ENCODE results near the gene MAGOH.
"Not testable (repeated sequence)": the region's sequence is repeated elsewhere in the genome, so short reads cannot be mapped to it uniquely, and the experiment has no call there.

MAGOH gene

GRCh38 chr1:53238197-53239155 is at the start of gene MAGOH:
TSS of gene MAGOH (minus strand) at chr1:53238518. CDS start at chr1:53238448, 70 bp downstream.
- DNase-seq (ENCODE audit: low read depth), result peak; percentile 97

- DNase-seq (ENCODE audit: low read depth), result no peak
Observed at GRCh38 chr1:53286955-53287354, 48.6 kb upstream of the MAGOH start.

DNA sequence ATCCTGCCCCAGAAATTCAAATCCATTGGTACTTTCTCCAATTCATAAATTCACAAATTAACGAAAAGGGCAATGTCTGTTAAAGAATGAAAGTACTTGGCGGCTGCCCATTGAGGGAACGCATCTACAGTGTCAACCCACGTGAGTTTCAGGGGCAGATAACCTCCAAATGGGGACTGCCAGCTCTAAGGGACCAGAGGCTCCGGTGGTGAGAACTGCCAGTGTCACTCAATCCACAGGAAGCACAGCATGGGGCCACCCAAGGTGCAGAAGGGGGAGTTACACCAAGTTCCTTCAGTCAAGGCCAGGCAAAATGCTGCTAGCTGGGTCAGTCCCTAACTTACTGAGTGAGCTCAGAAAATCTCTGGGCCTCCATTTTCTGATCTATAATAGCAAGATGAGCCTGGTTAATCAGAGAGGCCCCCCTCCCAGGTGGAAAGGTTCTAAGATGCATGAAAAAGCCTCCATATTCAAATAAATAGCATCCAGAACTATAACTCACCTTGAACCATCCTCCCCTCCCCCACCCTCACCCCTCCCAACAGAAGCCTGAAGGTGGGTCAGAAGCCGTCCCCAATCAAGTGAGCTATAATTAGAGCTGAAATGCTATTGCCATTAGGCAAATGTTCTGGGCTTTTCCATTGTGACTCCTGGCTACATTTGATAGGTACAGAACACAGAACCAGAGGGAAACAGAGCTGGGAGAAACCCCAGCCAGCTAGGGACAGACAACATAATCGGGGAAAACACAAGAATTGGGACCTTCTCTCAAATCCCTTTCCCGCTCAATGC is 47.8 kb upstream of the MAGOH start:
- no peak for DNase-seq (ENCODE audit: low read depth)

GRCh38 chr1:53285546-53285945 is 47.2 kb upstream of the MAGOH start:
- DNase-seq (ENCODE audit: low read depth), result no peak

DNA sequence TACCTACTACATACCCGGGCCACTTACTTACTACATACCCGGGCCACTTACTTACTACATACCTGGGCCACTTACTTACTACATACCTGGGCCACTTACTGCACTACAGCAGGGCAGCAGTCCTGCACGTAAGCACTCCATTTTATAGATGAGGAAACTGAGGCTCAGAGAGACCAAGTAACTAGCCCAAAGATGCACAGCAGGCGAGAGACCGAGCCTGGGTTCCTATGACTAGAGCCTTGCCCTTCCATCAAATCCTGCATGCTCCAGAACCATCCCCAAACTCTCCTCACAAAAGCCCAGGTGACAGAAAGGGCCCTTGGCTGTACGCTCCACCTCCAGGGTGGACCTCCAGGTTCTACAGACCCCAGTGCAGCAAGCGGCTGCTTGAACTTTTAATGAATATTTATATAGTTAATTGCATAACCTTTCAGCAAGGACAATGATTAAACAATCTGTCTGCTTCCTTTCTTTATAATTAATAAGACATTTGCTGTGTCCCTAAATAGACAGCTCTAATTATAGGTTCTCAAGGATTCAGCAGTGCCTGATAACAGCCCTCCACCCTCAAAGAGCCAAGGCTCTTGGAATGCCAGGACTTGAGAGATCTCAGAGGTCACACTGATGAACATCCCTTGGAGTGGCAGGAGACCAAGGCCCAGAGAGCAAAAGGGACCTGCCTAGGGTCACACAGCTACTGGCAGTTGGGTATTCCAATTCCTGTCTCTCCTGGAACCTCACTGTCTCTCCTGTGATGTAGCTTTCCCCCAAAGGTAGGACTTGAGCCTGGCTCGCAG is 46.1 kb upstream of the MAGOH start:
- no peak for DNase-seq (ENCODE audit: low read depth)

DNA sequence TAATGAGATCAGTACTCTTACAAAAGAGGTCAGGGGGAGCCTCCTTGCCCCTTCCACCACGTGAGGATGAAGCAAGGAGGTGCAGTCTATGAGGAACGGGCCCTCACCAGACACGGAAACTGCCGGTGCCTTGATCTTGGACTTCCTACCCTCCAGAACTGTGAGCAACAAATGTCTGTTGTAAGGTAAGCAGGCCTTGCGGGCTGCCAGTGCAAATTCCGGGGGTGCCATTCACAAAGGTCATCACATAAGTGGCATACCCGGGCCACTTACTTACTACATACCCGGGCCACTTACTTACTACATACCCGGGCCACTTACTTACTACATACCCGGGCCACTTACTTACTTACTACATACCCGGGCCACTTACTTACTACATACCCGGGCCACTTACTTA is 44.8 kb upstream of the MAGOH start:
- DNase-seq (ENCODE audit: low read depth), result not testable (repeated sequence)

- no peak for DNase-seq (ENCODE audit: low read depth)
Observed at GRCh38 chr1:53281133-53281532, 42.8 kb upstream of the MAGOH start.

- no peak for DNase-seq (ENCODE audit: low read depth)
Observed at GRCh38 chr1:53280496-53280895, 42.2 kb upstream of the MAGOH start.

- DNase-seq (ENCODE audit: low read depth), result no peak
Observed at GRCh38 chr1:53279296-53280200, 41.2 kb upstream of the MAGOH start.

DNA sequence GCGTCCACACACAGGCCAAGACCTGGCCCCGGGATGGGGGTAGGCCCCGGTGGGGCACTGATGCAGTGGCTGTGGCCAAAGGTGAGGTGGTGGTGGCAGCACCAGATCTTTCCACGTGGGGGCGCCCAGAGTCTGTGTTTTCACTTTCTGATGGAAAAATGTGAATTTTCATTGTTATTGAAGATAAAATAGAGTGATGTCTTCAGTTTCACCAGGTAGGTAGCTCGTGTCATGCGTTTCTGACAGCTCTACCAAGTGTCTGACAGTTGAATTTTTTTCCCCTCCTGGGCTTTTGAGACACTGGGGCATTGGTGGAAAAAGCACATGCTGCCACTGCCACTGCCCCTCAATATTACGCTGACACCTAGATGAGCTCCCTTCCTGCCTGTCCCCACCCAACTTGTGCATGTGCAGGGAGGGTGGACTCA is 40.0 kb upstream of the MAGOH start:
- peak; percentile 40 for DNase-seq (ENCODE audit: low read depth)

GRCh38 chr1:53277326-53277725 is 39.0 kb upstream of the MAGOH start:
- no peak for DNase-seq (ENCODE audit: low read depth)

- DNase-seq (ENCODE audit: low read depth), result no peak
Observed at GRCh38 chr1:53276902-53277281, 38.6 kb upstream of the MAGOH start.

DNA sequence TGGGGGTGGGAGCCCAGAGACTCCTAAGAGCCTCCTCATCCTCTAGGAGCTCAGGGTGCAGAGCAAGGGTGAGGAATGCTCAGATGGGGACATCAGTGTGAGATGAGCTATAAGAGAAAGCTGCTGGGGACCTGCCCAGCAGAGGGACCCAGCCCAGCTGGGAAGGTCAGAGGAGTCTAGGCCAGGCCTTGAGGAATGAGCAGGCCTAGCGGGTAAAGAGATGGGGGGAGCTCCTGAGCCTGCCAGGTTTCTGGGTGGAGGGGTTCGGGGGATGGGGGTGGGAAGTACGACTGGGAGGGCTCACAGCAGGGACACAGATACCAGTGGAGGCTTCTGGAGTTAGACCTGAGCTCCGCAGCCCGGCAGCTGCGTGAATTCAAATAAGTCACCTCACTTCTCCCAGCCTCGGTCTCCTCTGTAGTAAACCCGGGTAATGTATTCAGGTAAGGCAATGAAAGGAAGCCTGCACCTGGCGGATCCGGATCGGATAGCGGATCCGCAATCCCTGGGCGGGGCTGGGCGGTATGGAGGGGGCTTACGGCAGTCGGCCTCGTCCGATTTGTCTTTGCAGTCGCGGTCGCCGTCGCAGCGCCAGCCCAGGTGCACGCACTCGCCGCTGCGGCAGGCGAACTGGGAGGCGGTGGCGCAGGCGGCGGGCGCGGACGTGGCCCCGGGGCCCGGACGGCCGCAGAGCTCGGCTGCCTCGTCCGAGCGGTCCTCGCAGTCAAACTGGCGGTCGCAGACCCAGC is 38.0 kb upstream of the MAGOH start:
- DNase-seq (ENCODE audit: low read depth), result no peak

DNA sequence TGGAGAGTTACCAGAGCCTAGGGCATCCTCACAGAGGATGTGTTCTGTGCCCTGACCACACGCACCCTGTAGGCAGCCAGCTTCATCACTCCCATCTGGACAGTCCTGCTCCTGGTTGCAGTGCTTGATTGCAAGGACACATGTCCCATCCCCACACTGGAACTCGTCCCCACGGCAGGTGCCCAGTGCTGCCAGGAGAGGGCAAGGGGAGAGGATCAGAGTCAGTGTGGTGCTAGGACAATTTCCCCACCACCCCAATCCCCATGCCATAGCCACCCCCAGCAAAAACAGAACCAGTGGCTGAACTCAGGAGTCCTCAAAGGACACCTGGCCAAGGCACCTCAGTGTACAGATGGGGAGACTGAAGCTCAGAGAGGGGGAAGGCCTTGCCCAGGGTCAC is 37.2 kb upstream of the MAGOH start:
- no peak for DNase-seq (ENCODE audit: low read depth)

DNA sequence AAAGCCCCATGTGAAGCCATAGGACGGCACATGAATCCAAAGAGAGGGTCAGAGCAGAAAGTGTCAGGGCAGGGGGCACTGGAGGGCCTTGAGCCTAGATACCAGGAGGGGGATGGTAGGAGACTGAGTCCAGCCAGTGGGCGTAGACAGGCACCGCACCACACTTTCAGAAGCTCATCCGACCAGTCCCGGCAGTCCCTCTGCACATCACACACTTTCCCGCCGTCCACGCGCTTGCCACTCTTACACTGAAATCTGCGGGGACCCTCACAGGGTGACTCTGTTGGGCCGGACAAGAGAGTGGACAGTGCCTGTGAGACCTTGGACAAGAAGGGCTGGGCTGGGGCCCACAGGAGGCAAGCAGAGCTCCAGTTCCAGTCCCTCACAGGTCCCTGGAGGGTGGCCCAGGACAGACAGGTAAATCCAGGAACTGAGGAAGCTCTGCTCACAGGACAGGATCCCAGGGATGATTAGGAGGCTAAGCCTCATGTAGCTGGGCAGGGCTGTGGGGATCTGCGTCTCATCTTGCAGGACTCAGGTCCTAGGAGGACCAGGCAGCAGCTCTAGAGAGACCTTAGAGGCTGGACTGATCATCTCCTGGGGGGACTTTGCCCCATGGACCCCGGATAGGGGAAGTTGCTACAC is 36.3 kb upstream of the MAGOH start:
- no peak for DNase-seq (ENCODE audit: low read depth)

DNA sequence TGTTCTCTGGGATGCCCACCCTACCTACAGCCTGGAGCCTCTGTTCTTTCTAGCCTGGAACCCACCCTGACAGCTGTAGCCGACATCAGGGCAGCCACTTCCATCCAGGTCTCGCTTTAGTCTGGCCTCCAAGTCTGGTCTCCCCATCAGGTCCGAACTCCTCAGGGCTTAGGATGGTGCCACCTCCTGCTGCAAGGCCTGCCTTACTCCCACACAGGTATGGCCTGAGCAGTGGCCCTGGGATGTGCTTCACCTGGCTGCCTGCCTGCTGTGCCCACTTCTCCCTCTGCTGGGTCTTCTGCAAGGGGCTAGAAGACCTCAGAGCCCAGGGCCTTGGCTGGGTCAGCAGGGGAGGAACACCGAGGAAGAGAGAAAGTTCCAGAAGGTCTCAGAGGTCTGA is 35.7 kb upstream of the MAGOH start:
- no peak for DNase-seq (ENCODE audit: low read depth)

DNA sequence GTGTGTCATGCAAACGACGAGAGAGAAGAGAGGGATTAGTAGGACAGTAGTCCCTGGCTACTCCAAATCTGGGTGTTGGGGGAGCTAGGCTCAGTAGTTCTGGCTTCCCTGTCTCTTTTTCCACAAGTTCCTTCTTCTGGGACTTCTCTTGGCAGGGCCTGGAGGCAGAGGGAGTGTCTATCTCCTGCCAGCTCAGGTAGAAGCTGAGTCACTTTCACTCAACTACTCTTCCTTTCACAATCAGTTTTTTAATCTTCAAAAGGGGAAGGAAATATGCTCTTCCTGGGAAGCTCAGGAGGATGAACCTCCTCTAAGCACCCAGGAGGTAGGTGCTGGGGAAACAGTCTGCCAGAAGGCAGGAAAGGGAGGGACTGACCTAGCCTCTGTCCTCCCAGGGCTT is 35.2 kb upstream of the MAGOH start:
- DNase-seq (ENCODE audit: low read depth), result no peak

GRCh38 chr1:53272349-53272748 is 34.0 kb upstream of the MAGOH start:
- no peak for DNase-seq (ENCODE audit: low read depth)

- DNase-seq (ENCODE audit: low read depth), result no peak
Observed at GRCh38 chr1:53271446-53272090, 33.2 kb upstream of the MAGOH start.

Data from stimulated activated CD8-positive, alpha-beta memory T cell treated with anti-CD3 and anti-CD28 coated beads, Interleukin-7, amount 100 ng/mL, for 24 hours (primary cell).